Stimulated activated CD8-positive, alpha-beta memory T cell treated with anti-CD3 and anti-CD28 coated beads, Interleukin-4, amount 100 ng/mL, for 1 hour (primary cell): ENCODE data around the gene DDX51.

Experiments
- DNase-seq, 2 donors: peaks; one replicate each; pipeline ENCODE4 v3.0.0-alpha.2; 2020; ENCODE audit warnings: low read depth in 2 of 2, low spot score in 1 of 2

DDX51 gene

DNA sequence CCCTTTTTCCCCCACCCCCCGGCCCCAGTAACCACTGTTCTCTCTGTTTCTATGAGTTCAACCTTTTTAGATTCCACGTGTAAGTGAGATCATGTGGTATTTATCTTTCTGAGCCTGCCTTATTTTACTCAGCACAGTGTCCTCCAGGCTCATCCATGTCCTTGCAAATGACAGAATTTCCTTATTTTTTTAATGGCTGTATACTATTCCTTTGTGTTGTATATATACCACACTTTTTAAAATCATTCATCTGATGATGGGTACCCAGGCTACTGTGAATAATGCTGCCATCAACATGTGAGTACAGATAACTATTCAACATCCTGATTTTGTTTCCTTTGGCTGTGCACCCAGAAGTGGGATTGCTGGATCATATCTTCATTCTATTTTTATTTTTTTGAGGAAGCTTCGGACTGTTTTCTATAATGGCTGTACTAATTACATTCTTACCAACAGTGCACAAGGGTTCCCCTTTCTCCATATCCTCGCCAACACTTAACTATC is 54.7 kb downstream of the DDX51 start:
- no peak for DNase-seq
